Thoracic aorta (tissue), 2 donors: ENCODE data around the gene CHN2. TPM values are rescaled to one million over a fixed set of nuclear protein-coding genes. Genes with fewer than 3 reads are reported as not detected.

Experiments
- ATAC-seq: fragments of 150-250 bp; one replicate; pipeline ENCODE4 v1.8.0; 2017; ENCODE audit warnings: low read depth; ENCODE audit not compliant: insufficient number of reproducible peaks, low FRiP score
- DNase-seq: peaks from one replicate; pipeline ENCODE4 v3.0.0-alpha.2; 2020; ENCODE audit warnings: low spot score
- H3K27ac ChIP-seq, 2 donors: fragments of 200-600 bp; sonication (generic); 1 replicate in 1 of 2; 2 replicates in 1 of 2; pipeline ENCODE4 v1.5.1; 2016; ENCODE audit warnings: mild to moderate bottlenecking in 2 of 2, moderate library complexity in 2 of 2
- H3K27me3 ChIP-seq: fragments of 200-600 bp; sonication (generic); replicated peaks from 2 replicates; pipeline ENCODE4 v1.6.0; 2016; ENCODE audit warnings: mild to moderate bottlenecking; ENCODE audit not compliant: insufficient read depth
- H3K36me3 ChIP-seq: fragments of 200-600 bp; sonication (generic); one replicate; pipeline ENCODE4 v1.5.1; 2016
- H3K4me1 ChIP-seq, 2 donors: fragments of 200-600 bp; sonication (generic); 1 replicate in 1 of 2; 2 replicates in 1 of 2; pipeline versions ENCODE4 v1.5.1 to v1.6.0; 2016; ENCODE audit warnings: low read depth in 2 of 2, mild to moderate bottlenecking in 1 of 2; ENCODE audit not compliant: control insufficient read depth in 1 of 2
- H3K4me3 ChIP-seq: fragments of 200-600 bp; sonication (generic); 2 replicates; pipeline ENCODE4 v1.5.1; 2016; ENCODE audit warnings: mild to moderate bottlenecking
- H3K9me3 ChIP-seq: fragments of 200-600 bp; sonication (generic); 2 replicates; pipeline ENCODE4 v1.5.1; 2016
- CTCF ChIP-seq: fragments of 200-600 bp; sonication (generic); IDR thresholded peaks from one replicate; pipeline ENCODE4 v1.5.1; 2019; ENCODE audit warnings: antibody characterized with exemption
- total RNA-seq, 2 donors: library from RNA; depleted of rRNA; stranded (reverse); fragments of >200 nt; gene quantifications; one replicate each; pipeline versions ENCODE4 v1.1.0 to v1.2.3, GENCODE V29; 2016

CHN2 gene
- total RNA-seq, 2 donors from 2014 or later: 22.6 to 44.7 TPM

- H3K36me3 ChIP-seq: no peaks in the 10 kb centered on the region
- H3K9me3 ChIP-seq: no peaks in the 10 kb centered on the region
- no peaks in the 10 kb centered on the region for H3K27me3 ChIP-seq
- no peak for DNase-seq
- no peak overlapping the region for H3K4me3 ChIP-seq
- no peak overlapping the region for H3K27ac ChIP-seq
- no peaks in the 10 kb centered on the region for H3K4me1 ChIP-seq
- no peak for TF ChIP-seq CTCF
- no peak for ATAC-seq
Observed at GRCh38 chr7:29149036-29149435, 45.5 kb upstream of the CHN2 start.

- no peak for ATAC-seq
- H3K27ac ChIP-seq: no peak overlapping the region
- no peak overlapping the region for H3K4me3 ChIP-seq
- no peaks in the 10 kb centered on the region for H3K9me3 ChIP-seq
- no peaks in the 10 kb centered on the region for H3K4me1 ChIP-seq
- H3K36me3 ChIP-seq: no peaks in the 10 kb centered on the region
- no peak for DNase-seq
- no peaks in the 10 kb centered on the region for H3K27me3 ChIP-seq
- TF ChIP-seq CTCF: no peak
Observed at GRCh38 chr7:29150856-29151255, 43.7 kb upstream of the CHN2 start.

- no peaks in the 10 kb centered on the region for H3K27me3 ChIP-seq
- H3K4me1 ChIP-seq: no peaks in the 10 kb centered on the region
- no peak for ATAC-seq
- H3K36me3 ChIP-seq: no peaks in the 10 kb centered on the region
- no peak overlapping the region for H3K4me3 ChIP-seq
- H3K9me3 ChIP-seq: no peaks in the 10 kb centered on the region
- no peak for TF ChIP-seq CTCF
- no peak for DNase-seq
- H3K27ac ChIP-seq: no peak overlapping the region
Observed at GRCh38 chr7:29154076-29154475, 40.5 kb upstream of the CHN2 start.

GRCh38 chr7:29156907-29157452 lies 37.6 kb upstream of the CHN2 start:
- no peak for ATAC-seq

GRCh38 chr7:29158795-29159423 lies 35.7 kb upstream of the CHN2 start:
- TF ChIP-seq CTCF: no peak
- no peaks in the 10 kb centered on the region for H3K4me1 ChIP-seq
- H3K9me3 ChIP-seq: no peaks in the 10 kb centered on the region
- H3K27ac ChIP-seq: no peak overlapping the region
- H3K27me3 ChIP-seq: no peaks in the 10 kb centered on the region
- no peaks in the 10 kb centered on the region for H3K36me3 ChIP-seq
- ATAC-seq (no peak), DNase-seq (no peak)
- H3K4me3 ChIP-seq: no peak overlapping the region

More at GRCh38 chr7:29156907-29157452, 37.6 kb upstream of the CHN2 start:
- Histone ChIP-seq H3K9me3 (no peaks in the 10 kb centered on the region), H3K4me1 (no peaks in the 10 kb centered on the region), H3K27me3 (no peaks in the 10 kb centered on the region), H3K36me3 (no peaks in the 10 kb centered on the region), H3K4me3 (no peak overlapping the region), H3K27ac (no peak overlapping the region)
- DNase-seq: no peak
- TF ChIP-seq CTCF: no peak
